K562 (cell line): ENCODE results near the gene TBC1D7. TPM values are rescaled to one million over a fixed set of nuclear protein-coding genes. Genes with fewer than 3 reads are reported as not detected.

ENCODE experiments used
- IFI16 ChIP-seq: fragments of 250-450 bp; sonication (Bioruptor Pico); IDR thresholded peaks from 2 replicates; pipeline ENCODE4 v2.1.2; 2022; ENCODE audit warnings: mild to moderate bottlenecking, inconsistent platforms
- RBBP5 ChIP-seq: fragments of 200-600 bp; sonication (generic); IDR thresholded peaks from 2 replicates; pipeline ENCODE4 v1.6.1; 2012; ENCODE audit warnings: borderline replicate concordance, mild to moderate bottlenecking, low read length, control low read depth, inconsistent platforms; ENCODE audit not compliant: insufficient read depth, poor library complexity, severe bottlenecking
- ZNF3 ChIP-seq: fragments of 250-450 bp; sonication (Bioruptor Pico); IDR thresholded peaks from 2 replicates; pipeline ENCODE4 v1.5.0; 2021; ENCODE audit warnings: mild to moderate bottlenecking, moderate library complexity
- ZNF561 ChIP-seq: fragments of 450-650 bp; formaldehyde crosslinking; conservative IDR thresholded peaks from 2 replicates; pipeline ENCODE4 v1.4.0; 2020; ENCODE audit warnings: mild to moderate bottlenecking, moderate library complexity
- ZNF77 ChIP-seq: fragments of 250-450 bp; sonication (Bioruptor Pico); IDR thresholded peaks from 2 replicates; pipeline ENCODE4 v1.5.0; 2020
- polyA plus RNA-seq, 8 experiments: library from polyadenylated mRNA; depleted of rRNA in 4 of 8; stranded (reverse) in 5 of 8; unstranded in 3 of 8; fragments of >200 nt; fragmentation: Nextera tagmentation in 2 of 8; fragmentation: Illumina TruSeq in 1 of 8; extraction: Ambion mirVana in 2 of 8; extraction: Trizol in 1 of 8; gene quantifications; 2 replicates each; pipeline versions ENCODE4 v1.2.1 to v1.2.3, GENCODE V29; 2011 to 2014; ENCODE audit warnings: inconsistent platforms in 1 of 8, missing spikeins in 1 of 8
- total RNA-seq, 7 experiments: library from RNA; depleted of rRNA in 6 of 7; stranded (reverse); fragments of >200 nt in 6 of 7; fragmentation: Illumina TruSeq in 2 of 7; extraction: Trizol in 2 of 7; gene quantifications; 2 replicates each; pipeline versions ENCODE4 v1.2.1 to v1.2.3, GENCODE V29; 2011 to 2021; ENCODE audit warnings: low replicate concordance in 1 of 7
- TF ChIP-seq, protein P1 (sequence below): sonication (generic); formaldehyde crosslinking; IDR thresholded peaks from 2 replicates; pipeline ENCODE4 v1.9.0; 2022; ENCODE audit warnings: mild to moderate bottlenecking, missing genetic modification reagents
- TF ChIP-seq, protein P2 (sequence below): fragments of 250-450 bp; sonication (Bioruptor Pico); IDR thresholded peaks from 2 replicates; pipeline ENCODE4 v1.8.0; 2021; ENCODE audit warnings: mild to moderate bottlenecking, moderate library complexity
- TF ChIP-seq, protein P3 (sequence below): fragments of 450-650 bp; IDR thresholded peaks from 2 replicates; pipeline ENCODE4 v1.6.1; 2016; ENCODE audit warnings: mild to moderate bottlenecking, moderate library complexity
- TF ChIP-seq, protein P4 (sequence below): sonication (generic); formaldehyde crosslinking; IDR thresholded peaks from 2 replicates; pipeline ENCODE4 v1.8.0; 2022; ENCODE audit warnings: missing genetic modification reagents, mild to moderate bottlenecking, moderate library complexity, borderline replicate concordance

The TBC1D7 gene
- total and polyA plus RNA-seq, 9 of the 15 experiments (the other 6 are each of a cell fraction or from before 2014, with no cell fraction given) = 49.4 to 107 (median 61.1) TPM

DNA sequence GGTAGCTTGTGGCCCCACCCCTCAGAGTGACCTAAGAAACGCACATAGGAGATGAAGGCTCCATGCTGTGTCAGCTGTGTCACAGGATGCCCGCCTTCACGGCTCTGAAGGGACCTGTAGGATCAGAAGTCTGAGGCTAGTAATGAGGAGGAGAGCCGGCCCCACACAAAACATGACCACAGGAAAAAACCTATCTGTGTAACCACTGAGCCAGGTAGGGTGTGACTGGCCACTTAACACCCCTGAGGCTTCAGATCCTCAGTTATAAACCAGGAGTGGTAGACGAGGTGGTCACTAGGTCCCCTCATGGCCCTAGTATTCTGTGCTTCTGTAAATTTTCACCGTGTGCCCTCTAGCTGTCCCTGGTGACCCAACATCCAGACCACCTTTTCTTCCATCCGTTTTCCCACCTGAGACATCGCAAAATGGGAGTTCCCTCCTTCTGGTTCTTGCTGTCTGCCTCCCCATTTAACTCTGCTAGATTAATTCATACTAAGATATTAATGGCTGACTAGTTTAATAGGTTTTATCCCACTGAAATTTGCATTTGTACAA is 52.8 kb downstream of the TBC1D7 start (continued):
- TF ChIP-seq ZNF3 (CRISPR knock-in tag) (no peak), RBBP5 (no peak), IFI16 (no peak), ZNF561 (CRISPR knock-in tag) (no peak), ZNF77 (CRISPR knock-in tag) (no peak)
- TF ChIP-seq, protein P1, sequence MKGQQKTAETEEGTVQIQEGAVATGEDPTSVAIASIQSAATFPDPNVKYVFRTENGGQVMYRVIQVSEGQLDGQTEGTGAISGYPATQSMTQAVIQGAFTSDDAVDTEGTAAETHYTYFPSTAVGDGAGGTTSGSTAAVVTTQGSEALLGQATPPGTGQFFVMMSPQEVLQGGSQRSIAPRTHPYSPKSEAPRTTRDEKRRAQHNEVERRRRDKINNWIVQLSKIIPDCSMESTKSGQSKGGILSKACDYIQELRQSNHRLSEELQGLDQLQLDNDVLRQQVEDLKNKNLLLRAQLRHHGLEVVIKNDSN = no peak
- TF ChIP-seq, protein P2, sequence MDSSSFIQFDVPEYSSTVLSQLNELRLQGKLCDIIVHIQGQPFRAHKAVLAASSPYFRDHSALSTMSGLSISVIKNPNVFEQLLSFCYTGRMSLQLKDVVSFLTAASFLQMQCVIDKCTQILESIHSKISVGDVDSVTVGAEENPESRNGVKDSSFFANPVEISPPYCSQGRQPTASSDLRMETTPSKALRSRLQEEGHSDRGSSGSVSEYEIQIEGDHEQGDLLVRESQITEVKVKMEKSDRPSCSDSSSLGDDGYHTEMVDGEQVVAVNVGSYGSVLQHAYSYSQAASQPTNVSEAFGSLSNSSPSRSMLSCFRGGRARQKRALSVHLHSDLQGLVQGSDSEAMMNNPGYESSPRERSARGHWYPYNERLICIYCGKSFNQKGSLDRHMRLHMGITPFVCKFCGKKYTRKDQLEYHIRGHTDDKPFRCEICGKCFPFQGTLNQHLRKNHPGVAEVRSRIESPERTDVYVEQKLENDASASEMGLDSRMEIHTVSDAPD = no peak
- TF ChIP-seq, protein P3, sequence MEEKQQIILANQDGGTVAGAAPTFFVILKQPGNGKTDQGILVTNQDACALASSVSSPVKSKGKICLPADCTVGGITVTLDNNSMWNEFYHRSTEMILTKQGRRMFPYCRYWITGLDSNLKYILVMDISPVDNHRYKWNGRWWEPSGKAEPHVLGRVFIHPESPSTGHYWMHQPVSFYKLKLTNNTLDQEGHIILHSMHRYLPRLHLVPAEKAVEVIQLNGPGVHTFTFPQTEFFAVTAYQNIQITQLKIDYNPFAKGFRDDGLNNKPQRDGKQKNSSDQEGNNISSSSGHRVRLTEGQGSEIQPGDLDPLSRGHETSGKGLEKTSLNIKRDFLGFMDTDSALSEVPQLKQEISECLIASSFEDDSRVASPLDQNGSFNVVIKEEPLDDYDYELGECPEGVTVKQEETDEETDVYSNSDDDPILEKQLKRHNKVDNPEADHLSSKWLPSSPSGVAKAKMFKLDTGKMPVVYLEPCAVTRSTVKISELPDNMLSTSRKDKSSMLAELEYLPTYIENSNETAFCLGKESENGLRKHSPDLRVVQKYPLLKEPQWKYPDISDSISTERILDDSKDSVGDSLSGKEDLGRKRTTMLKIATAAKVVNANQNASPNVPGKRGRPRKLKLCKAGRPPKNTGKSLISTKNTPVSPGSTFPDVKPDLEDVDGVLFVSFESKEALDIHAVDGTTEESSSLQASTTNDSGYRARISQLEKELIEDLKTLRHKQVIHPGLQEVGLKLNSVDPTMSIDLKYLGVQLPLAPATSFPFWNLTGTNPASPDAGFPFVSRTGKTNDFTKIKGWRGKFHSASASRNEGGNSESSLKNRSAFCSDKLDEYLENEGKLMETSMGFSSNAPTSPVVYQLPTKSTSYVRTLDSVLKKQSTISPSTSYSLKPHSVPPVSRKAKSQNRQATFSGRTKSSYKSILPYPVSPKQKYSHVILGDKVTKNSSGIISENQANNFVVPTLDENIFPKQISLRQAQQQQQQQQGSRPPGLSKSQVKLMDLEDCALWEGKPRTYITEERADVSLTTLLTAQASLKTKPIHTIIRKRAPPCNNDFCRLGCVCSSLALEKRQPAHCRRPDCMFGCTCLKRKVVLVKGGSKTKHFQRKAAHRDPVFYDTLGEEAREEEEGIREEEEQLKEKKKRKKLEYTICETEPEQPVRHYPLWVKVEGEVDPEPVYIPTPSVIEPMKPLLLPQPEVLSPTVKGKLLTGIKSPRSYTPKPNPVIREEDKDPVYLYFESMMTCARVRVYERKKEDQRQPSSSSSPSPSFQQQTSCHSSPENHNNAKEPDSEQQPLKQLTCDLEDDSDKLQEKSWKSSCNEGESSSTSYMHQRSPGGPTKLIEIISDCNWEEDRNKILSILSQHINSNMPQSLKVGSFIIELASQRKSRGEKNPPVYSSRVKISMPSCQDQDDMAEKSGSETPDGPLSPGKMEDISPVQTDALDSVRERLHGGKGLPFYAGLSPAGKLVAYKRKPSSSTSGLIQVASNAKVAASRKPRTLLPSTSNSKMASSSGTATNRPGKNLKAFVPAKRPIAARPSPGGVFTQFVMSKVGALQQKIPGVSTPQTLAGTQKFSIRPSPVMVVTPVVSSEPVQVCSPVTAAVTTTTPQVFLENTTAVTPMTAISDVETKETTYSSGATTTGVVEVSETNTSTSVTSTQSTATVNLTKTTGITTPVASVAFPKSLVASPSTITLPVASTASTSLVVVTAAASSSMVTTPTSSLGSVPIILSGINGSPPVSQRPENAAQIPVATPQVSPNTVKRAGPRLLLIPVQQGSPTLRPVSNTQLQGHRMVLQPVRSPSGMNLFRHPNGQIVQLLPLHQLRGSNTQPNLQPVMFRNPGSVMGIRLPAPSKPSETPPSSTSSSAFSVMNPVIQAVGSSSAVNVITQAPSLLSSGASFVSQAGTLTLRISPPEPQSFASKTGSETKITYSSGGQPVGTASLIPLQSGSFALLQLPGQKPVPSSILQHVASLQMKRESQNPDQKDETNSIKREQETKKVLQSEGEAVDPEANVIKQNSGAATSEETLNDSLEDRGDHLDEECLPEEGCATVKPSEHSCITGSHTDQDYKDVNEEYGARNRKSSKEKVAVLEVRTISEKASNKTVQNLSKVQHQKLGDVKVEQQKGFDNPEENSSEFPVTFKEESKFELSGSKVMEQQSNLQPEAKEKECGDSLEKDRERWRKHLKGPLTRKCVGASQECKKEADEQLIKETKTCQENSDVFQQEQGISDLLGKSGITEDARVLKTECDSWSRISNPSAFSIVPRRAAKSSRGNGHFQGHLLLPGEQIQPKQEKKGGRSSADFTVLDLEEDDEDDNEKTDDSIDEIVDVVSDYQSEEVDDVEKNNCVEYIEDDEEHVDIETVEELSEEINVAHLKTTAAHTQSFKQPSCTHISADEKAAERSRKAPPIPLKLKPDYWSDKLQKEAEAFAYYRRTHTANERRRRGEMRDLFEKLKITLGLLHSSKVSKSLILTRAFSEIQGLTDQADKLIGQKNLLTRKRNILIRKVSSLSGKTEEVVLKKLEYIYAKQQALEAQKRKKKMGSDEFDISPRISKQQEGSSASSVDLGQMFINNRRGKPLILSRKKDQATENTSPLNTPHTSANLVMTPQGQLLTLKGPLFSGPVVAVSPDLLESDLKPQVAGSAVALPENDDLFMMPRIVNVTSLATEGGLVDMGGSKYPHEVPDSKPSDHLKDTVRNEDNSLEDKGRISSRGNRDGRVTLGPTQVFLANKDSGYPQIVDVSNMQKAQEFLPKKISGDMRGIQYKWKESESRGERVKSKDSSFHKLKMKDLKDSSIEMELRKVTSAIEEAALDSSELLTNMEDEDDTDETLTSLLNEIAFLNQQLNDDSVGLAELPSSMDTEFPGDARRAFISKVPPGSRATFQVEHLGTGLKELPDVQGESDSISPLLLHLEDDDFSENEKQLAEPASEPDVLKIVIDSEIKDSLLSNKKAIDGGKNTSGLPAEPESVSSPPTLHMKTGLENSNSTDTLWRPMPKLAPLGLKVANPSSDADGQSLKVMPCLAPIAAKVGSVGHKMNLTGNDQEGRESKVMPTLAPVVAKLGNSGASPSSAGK = peak; percentile 40
- TF ChIP-seq, protein P4, sequence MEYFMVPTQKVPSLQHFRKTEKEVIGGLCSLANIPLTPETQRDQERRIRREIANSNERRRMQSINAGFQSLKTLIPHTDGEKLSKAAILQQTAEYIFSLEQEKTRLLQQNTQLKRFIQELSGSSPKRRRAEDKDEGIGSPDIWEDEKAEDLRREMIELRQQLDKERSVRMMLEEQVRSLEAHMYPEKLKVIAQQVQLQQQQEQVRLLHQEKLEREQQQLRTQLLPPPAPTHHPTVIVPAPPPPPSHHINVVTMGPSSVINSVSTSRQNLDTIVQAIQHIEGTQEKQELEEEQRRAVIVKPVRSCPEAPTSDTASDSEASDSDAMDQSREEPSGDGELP (CRISPR knock-in tag) = peak; percentile 74; the same call in 1 of the 2 replicates
